KMS-11 (cell line): ENCODE data around the gene WDR46.

Experiments used
- H2AFZ ChIP-seq: fragments of 200-600 bp; sonication (generic); 2 replicates; pipeline ENCODE4 v1.6.1; 2016; ENCODE audit warnings: antibody characterized with exemption, mixed run types, low read depth
- H3K27ac ChIP-seq: fragments of 200-600 bp; sonication (generic); 2 replicates; pipeline ENCODE4 v1.6.1; 2016; ENCODE audit warnings: mild to moderate bottlenecking, mixed run types
- H3K27me3 ChIP-seq: fragments of 200-600 bp; sonication (generic); 2 replicates; pipeline ENCODE4 v1.6.1; 2017; ENCODE audit warnings: mild to moderate bottlenecking, low read depth, mixed run types, moderate library complexity; ENCODE audit not compliant: insufficient read depth
- H3K36me3 ChIP-seq: fragments of 200-600 bp; sonication (generic); 2 replicates; pipeline ENCODE4 v1.6.1; 2017; ENCODE audit warnings: mild to moderate bottlenecking, mixed run types; ENCODE audit not compliant: insufficient read depth
- H3K4me1 ChIP-seq: fragments of 200-600 bp; sonication (generic); 2 replicates; pipeline ENCODE4 v1.6.1; 2016; ENCODE audit warnings: mild to moderate bottlenecking, low read depth, mixed run types; ENCODE audit not compliant: poor library complexity, severe bottlenecking
- H3K4me2 ChIP-seq: fragments of 200-600 bp; sonication (generic); 2 replicates; pipeline ENCODE4 v1.7.0; 2016; ENCODE audit warnings: mild to moderate bottlenecking, mixed run types
- H3K4me3 ChIP-seq: fragments of 200-600 bp; sonication (generic); IDR thresholded peaks from 2 replicates; pipeline ENCODE4 v1.6.1; 2017; ENCODE audit warnings: low read depth, low read length, mixed read lengths; ENCODE audit not compliant: insufficient read depth
- H3K79me2 ChIP-seq: fragments of 200-600 bp; sonication (generic); 2 replicates; pipeline ENCODE4 v1.6.1; 2016; ENCODE audit warnings: low read depth, mixed run types; ENCODE audit not compliant: insufficient read depth
- H3K9ac ChIP-seq: fragments of 200-600 bp; sonication (generic); 2 replicates; pipeline ENCODE4 v1.6.1; 2016; ENCODE audit warnings: mild to moderate bottlenecking, mixed run types
- H4K20me1 ChIP-seq: fragments of 200-600 bp; sonication (generic); 2 replicates; pipeline ENCODE4 v1.6.1; 2016; ENCODE audit warnings: mild to moderate bottlenecking, mixed run types; ENCODE audit not compliant: insufficient read depth
- TF ChIP-seq, protein P1 (sequence below): fragments of 200-600 bp; sonication (generic); conservative IDR thresholded peaks from 2 replicates; pipeline ENCODE4 v1.6.1; 2017; ENCODE audit warnings: low read depth, mild to moderate bottlenecking, antibody characterized with exemption, low read length, moderate library complexity, mixed read lengths

WDR46 gene

DNA sequence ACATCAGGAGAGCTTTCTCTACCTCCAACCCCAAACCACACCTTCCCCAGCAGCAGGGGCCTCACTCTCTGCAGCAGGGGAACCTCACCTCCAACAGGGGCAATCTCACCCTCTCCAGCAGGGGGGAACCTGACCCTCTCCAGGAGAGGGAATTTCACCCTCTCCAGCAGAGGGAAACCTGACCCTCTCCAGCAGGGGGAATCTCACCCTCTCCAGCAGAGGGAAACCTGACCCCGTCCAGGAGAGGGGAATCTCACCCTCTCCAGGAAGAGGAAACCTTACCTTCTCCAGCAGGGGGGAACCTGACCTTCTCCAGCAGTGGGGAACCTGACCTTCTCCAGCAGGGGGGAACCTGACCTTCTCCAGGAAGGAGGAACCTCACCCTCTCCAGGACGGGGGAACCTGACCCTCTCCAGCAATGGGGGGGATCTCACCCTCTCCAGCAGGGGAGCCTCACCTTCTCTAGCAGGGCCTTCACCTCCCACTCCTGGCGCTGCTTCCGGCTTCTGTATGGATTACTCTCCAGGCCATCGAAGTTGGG, 9.0 kb downstream of the WDR46 start:
- Histone ChIP-seq H3K9ac (no peak overlapping the region), H3K27me3 (no peaks in the 10 kb centered on the region), H3K4me1 (peaks cover 2% of the 10 kb centered on the region), H3K4me2 (no peak overlapping the region), H2AFZ (no peak overlapping the region), H3K4me3 (no peak overlapping the region), H3K27ac (no peak overlapping the region), H4K20me1 (no peaks in the 10 kb centered on the region), H3K79me2 (peaks cover 5% of the 10 kb centered on the region; the same call in 1 of the 2 replicates), H3K36me3 (peaks cover 8% of the 10 kb centered on the region; the same call in 1 of the 2 replicates)
- TF ChIP-seq, protein P1, sequence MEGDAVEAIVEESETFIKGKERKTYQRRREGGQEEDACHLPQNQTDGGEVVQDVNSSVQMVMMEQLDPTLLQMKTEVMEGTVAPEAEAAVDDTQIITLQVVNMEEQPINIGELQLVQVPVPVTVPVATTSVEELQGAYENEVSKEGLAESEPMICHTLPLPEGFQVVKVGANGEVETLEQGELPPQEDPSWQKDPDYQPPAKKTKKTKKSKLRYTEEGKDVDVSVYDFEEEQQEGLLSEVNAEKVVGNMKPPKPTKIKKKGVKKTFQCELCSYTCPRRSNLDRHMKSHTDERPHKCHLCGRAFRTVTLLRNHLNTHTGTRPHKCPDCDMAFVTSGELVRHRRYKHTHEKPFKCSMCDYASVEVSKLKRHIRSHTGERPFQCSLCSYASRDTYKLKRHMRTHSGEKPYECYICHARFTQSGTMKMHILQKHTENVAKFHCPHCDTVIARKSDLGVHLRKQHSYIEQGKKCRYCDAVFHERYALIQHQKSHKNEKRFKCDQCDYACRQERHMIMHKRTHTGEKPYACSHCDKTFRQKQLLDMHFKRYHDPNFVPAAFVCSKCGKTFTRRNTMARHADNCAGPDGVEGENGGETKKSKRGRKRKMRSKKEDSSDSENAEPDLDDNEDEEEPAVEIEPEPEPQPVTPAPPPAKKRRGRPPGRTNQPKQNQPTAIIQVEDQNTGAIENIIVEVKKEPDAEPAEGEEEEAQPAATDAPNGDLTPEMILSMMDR: peak; percentile 46; the same call in 1 of the 2 replicates

DNA sequence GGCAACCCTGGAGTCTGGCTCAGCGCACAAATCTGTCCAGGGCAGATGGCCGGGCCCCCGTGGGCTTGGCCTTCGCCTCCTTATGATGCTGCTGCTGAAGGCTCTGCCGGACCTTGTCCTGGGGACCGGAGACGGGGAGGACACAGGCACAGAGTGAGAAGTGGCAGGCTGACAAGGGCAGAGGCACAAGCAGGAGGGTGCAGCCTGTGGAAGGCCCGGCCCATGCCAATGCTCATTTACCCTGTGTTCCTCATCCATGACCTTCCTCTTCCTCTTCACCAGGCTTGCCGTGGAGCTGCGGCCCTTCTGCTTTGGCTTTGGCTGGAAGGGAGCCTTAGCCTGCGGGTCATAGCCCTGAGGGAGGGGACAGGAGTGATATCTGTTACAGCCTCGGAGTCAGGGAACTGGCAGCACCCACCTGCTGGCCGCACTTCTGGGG, 9.8 kb downstream of the WDR46 start:
- peaks cover 14% of the 10 kb centered on the region; the same call in 1 of the 2 replicates for H3K36me3 ChIP-seq
- no peaks in the 10 kb centered on the region for H3K27me3 ChIP-seq
- H3K27ac ChIP-seq: no peak overlapping the region
- peaks cover 6% of the 10 kb centered on the region; the same call in 1 of the 2 replicates for H4K20me1 ChIP-seq
- H3K9ac ChIP-seq: no peak overlapping the region
- H3K79me2 ChIP-seq: peaks cover 12% of the 10 kb centered on the region
- no peak overlapping the region for H2AFZ ChIP-seq
- H3K4me1 ChIP-seq: peaks cover 10% of the 10 kb centered on the region
- H3K4me3 ChIP-seq: no peak overlapping the region
- H3K4me2 ChIP-seq: no peak overlapping the region
- TF ChIP-seq, protein P1: no peak

DNA sequence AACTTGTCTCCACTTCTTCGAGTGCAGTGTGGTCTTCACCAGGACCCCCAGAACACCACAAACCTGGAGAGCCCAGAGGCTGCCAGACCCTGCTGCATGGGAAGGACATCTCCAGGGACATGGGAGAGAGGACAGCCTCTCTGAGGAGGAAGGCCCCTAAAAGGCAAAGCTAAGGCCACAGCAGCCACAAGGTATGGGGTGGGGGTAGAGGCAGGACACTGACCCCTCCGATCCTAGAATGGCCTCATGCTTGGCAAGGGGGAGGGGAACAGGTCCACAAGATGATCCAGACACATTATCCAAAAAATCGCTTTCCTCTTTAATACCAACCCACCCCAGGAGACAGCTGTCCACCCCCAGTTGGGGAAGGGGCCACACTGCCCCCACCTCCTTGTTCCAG, 10.2 kb downstream of the WDR46 start:
- H2AFZ ChIP-seq: no peak overlapping the region
- H3K4me2 ChIP-seq: no peak overlapping the region
- H3K27me3 ChIP-seq: no peaks in the 10 kb centered on the region
- no peak overlapping the region for H3K27ac ChIP-seq
- H3K36me3 ChIP-seq: peaks cover 17% of the 10 kb centered on the region; the same call in 1 of the 2 replicates
- no peak overlapping the region for H3K9ac ChIP-seq
- peaks cover 17% of the 10 kb centered on the region for H3K79me2 ChIP-seq
- H3K4me3 ChIP-seq: no peak overlapping the region
- TF ChIP-seq, protein P1: no peak
- peaks cover 8% of the 10 kb centered on the region; the same call in 1 of the 2 replicates for H4K20me1 ChIP-seq
- H3K4me1 ChIP-seq: peaks cover 14% of the 10 kb centered on the region

DNA sequence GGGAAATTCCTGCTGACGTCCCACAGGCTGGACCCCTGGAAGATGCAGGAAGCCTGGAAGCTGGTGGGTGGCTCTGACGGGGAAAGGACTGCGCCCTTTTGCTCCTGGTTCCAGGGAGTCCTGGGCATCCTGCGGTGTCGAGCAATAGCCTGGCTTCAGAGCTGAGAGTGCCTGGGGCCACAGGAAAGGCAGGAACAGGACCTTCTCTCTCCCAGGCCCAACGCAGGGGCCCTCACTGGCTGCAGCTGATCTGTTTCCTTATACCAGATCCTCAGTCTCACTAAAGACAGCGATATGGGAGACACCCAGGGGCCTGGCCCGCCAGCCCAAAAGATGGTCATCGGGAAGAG, 10.7 kb downstream of the WDR46 start:
- TF ChIP-seq, protein P1: no peak
- Histone ChIP-seq H4K20me1 (peaks cover 12% of the 10 kb centered on the region; the same call in 1 of the 2 replicates), H3K9ac (no peak overlapping the region), H3K36me3 (peaks cover 21% of the 10 kb centered on the region; the same call in 1 of the 2 replicates), H2AFZ (no peak overlapping the region), H3K27ac (no peak overlapping the region), H3K4me2 (no peak overlapping the region), H3K4me1 (peaks cover 19% of the 10 kb centered on the region), H3K4me3 (no peak overlapping the region), H3K79me2 (peaks cover 22% of the 10 kb centered on the region), H3K27me3 (no peaks in the 10 kb centered on the region)
